GM19035 (cell line): ENCODE results near the gene PTPRM.

Source experiments
- ATAC-seq: cut with Tn5 transposase; IDR thresholded peaks from one replicate; pipeline ENCODE4 v1.9.1; 2021; ENCODE audit not compliant: unreplicated experiment

The PTPRM gene

DNA sequence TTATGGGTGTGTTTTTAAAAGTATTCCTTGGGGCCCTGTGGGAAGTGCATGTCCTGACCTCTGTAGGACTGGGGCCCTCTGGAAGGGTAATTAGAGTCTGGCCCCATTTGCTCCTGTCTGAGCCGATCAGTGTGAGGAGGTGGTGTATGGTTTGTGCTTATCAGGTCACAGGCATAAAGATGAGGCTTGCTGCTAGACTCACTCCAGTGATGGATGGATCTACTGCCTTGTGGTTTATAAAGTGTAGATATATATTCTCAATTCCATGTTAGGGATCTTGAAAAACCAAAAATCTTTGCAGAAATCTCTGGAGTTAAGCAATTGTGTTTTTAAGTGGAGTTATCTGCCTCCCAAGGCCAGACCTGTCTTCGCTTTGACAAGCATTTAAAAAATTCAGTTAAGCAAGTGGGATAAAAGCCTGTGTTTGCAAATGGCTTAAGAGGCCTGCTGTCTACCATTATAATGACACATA is 182.4 kb downstream of the PTPRM start:
- no peak for ATAC-seq

DNA sequence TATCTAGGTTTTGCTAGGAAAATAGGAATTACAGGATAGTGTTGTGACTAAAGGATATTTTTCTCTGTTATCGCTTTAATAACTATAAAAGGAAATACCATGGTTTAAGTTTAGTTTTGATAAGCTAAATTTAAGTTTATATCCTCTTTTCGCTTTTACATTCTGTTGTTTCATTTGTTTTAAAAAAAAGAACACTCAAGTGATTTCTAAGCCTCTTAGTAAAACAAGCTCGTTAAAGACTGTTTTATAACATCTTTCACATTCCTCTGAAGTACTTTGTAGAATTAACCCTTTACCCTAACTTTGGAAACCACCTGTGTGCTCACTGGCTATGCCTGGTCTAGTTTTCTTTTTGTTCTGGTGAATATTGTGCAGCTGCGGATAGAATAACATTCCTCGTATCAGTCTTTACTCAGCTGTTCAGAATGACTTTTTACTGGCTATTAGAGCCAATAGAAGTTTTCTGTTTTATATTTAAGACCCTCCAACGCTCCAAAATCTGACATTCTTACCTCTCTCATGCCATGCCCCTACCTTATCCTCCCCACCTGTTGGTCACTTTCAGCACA is 183.1 kb downstream of the PTPRM start:
- no peak for ATAC-seq

DNA sequence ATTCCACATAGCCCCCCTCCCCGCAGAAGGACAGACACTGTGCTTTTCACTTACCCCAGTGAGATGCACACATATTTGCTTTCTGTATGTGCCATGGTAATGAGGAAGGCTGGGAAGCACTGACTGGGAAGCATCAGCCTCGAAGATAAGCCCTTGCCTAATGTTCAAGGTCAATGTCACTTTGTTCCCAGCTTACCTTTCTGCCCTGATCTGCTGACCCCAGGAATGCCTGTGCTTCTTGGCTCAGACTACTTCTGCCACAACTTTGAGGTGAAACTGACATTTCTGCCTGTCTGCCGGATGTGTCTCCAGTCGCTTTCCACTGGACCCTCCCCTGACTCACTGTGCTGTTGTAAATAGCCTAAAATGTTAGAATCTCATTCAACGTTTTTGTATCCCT is 183.8 kb downstream of the PTPRM start:
- no peak for ATAC-seq

DNA sequence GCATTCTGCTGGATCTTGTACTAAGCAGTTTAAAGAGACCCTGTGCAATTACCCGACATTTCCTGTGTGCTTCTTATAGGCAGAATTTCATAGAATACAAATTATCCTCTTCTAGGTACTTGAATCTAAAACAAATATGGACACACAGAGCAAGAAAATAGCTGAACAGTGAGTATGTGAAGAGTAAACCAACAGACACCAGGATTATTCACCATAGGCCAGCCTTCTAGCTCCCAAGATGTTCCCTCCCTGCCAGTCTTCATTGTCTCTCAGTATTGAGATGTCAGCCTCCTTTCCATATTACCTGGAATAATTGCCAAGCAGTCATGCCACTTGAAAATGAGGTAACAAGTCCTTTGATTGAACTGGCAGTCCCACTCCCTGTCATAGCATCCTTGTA is 187.1 kb downstream of the PTPRM start:
- ATAC-seq, result no peak

DNA sequence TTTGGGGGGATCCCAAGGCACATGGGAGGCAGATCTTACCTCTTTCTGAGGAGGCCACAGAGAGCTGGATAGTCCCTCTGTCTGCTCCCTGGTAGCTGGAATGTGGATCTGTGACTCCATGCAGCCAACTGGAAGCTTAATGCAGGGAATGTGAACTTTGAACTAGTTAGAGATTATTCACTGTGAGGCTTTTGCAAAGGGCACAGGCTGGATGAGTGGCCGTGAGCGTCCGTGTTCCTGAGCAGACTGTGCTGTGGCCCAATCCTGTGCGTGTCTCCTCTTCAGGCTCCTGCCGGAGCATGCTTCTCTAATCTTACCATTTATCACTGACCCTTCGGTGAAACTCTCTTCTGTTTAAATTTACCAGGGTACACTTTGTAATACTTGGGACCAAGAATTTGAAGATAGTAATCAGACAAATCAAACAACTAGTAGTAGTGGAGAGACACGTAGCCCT is 187.6 kb downstream of the PTPRM start:
- ATAC-seq, result no peak

DNA sequence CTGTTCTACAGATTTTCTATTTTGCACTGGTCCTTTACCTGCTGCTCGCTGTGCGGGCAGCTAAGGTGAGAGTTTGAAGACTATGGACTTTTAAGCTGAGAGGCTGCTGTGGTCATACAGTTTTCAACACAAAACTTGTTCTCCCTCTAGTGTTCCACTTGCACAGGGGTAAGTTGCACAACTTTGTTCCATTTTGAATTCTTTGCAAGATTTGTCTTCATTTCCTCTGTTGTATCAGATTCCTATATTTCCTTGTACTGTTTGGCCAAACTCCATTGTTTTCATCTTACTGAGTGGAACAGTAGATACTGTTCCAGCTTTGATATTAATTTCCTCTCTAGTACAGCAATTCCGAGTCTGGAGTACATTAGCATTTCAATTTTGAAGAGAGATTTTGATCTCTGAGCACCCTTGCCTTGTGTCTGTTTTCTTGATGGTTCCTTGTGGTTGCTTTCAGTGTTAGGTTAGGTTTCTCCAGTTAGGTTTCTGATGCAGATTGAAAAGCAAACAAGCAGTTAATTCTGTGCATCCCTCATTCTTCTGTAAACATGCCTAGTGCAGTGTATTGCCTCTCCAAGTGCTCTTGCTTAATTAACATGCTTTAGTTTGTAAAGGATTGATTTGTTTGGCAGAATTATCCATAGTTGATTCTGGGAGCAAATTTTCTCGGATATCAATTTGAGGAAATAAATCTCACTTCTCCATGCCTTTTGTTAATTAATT is 188.8 kb downstream of the PTPRM start:
- ATAC-seq, result no peak

DNA sequence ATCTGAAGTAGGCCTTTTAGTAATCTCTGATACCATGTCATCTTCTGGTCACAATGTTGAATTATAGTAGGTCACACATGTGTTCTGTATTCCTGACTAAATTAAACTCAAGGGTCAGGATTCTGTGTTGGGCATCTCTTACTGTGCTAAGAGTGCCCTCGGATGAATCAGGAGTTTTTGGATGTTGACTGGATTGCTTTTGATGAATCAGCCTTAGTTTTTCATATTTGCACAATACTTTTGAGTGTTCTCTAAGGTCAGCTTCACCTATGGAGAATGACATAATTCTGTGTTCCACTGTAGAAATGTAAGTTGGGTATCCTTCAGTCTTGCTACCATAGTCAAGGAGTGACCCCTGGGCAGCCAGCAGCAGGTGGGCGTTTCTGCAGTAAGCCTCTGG is 190.1 kb downstream of the PTPRM start:
- no peak for ATAC-seq

DNA sequence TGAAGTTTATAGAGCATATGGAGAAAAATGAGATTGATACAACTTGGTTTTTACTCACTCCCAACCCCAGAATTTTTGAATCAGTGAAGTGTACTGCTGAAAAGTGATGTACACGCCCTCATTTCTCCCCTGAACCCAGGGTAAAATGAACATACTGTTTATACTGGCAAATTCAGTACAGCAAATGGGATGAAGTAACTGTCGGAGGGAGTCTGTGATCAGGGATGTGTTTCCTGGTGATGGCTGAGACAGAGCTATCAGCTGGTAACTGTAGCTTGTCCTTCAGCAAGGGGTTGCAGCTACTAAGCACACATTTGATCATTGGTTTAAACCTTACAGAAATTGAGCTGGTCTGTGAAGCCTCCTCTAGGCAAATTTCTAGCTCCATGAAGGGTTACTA is 191.6 kb downstream of the PTPRM start:
- ATAC-seq, result no peak

DNA sequence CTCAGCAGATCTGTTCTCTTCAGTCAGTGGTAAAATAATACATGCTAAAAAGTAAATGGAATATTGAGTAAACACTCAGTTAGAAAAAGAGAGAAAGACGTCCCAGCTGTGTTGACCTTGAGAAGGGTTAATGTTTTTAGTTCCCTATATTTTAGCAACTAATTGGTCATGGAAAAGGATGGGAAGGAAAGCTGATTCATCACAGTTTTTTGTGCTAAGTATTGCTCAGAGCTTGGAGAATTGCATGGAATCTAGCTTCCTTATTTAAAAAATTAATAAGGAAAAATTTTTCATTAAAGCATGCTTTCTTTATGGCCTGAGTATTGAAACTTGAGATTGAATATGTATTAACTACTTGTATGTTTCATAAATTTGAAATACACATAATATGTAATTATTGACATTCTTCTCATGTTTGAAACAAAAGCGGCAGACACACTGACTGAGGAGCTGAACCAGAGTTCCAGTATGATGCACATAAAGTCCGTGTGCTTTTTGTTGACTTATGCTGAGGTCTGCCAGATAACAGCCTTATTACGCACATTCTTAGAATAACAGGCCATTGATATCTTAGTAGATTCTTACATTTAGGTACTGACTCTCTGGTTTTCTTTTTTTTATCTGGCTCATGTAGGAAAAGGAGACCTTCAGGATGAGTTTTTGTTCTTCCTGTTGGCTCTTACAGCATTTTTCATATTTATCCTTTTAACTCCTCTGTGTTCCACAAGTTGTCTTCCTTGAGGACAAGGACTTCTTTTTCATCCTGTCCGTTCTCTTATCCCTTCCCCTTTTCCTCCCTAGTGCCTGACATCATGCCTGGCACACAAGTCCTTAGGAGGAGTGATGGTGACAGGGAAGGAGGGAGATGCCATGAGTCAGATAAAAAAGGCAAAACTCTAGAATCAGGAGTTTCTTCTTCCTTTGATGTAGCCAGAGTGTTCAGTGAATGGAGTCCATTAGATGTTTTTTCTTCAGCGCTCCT is 194.1 kb downstream of the PTPRM start:
- ATAC-seq, result no peak

DNA sequence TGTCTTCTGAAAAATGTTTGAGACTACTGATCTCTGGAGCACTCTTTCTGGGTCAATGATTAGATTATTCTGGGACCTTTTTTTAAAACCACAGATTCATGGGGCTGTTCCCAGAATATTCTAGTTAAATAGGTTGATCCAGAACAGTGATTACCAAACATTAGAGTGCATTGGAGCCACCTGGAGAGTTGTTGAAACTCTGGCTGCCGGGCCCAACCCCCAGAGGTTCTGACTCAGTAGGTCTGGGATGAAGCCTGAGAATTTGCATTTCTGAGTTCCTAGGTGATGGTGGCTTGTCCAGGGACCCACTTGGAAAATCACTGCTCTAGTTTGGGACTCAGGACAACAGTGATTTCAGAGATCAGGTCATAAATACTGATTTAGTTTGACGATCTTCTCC is 197.3 kb downstream of the PTPRM start:
- no peak for ATAC-seq

DNA sequence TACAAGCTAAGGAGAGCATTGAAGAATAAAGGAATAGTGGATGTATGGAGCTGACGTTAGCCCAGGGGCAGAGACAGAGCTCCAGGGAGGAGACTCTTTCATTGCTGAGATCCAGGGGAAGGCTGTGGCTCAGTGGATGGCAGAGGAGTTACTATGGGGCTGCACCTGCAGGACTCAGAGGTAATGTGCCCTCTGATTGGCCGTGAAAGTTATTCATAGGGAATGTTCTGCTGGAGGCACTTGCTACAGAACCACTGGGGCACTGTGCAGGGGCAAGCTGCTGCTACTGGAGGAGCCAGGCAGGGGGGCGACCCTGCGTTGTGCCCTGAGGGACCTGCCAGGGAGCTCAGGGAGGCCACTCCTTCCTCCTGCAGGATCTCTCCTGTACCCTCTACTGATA is 199.2 kb downstream of the PTPRM start:
- ATAC-seq, result no peak

DNA sequence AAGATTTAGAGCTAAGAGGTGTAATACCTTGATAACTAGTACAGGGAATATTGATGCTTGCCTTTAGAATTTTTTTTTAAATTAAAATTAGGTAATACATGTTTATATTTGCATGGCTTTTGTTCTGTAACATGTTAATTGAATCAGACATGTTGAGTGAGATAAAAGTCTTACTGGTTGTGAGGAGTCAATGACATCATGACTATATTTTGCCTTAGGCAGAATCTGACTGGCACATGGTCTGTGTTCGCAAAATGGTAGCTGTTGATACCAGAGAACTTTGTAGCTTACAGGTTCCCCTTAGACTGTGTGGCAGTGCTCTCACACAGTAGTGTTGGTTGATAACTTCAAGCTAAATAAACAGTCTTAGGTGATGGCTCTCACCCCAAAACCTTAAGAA is 199.7 kb downstream of the PTPRM start:
- ATAC-seq, result no peak

DNA sequence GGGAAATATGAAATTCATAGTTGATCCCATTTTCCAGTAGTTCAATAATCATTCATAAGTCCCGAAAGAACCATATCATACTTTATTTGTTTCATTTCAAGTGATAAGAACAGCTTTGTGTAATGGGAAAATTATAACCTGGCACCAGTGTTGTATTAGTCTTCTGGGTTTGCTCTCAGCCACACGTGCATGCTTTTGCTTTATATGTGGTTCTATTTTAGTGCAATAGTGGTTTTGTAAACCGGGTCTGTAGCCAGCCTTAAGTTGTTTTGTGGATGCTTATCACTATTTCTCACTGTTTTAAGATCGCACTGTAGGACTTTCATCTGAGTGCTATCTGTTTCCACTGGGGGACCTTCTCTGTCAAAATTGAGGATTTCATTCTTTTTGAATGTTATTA is 203.8 kb downstream of the PTPRM start:
- ATAC-seq, result no peak

DNA sequence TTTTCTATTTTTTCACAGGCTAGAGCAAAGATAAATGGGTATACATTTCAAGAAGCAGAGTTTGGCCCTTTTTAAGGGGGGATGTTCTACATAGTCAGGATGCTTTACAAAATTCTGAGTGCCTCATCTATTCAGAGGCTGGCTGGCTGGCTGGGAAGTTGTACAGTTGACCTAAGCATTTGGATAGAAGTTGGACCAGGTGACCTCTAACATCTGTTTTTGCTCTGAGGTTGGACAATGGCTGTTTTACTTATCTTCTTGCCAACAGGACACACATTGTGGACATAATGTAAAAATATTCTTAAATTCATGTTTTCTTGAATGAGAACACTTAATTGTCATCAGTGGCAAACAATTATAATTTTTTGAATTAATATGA is 205.4 kb downstream of the PTPRM start:
- ATAC-seq, result no peak

DNA sequence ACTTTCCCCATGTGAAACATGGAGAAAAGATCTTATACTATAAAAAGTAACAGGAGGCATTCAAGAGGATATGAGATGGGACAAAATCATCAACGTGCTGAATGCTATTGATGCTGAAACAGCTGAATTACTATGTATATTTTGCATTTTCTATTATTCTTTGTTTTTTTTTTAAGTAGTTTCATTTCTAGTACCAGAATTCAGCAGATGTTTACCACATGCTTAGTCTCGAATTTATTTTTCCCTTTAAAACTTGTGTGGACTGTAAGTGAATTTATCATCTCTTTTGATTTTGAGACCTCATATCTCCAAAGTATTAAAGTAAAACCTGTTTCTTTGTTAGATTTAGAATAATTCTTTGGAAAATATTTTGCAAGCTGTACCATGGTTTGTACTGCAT is 205.8 kb downstream of the PTPRM start:
- ATAC-seq, result no peak

DNA sequence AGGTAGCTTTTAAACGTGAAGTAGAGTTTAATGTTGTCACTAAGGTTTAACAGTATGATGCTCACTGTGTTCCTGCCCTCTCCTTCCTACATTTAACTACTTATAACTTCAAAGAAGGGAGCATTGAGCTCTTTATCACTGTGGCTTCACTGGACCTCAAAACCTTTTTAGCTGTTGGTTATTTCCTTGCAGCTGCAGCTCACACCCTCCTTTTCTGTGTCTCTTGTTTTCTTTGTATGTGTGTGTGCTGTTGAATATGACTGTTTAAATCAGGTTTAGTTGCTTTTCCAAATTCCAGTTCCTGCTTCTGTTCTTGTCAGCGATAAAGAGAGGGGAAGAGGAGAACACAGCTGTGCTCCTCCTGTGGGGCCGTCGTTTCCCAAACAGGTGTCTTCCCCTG is 208.0 kb downstream of the PTPRM start:
- ATAC-seq, result no peak

DNA sequence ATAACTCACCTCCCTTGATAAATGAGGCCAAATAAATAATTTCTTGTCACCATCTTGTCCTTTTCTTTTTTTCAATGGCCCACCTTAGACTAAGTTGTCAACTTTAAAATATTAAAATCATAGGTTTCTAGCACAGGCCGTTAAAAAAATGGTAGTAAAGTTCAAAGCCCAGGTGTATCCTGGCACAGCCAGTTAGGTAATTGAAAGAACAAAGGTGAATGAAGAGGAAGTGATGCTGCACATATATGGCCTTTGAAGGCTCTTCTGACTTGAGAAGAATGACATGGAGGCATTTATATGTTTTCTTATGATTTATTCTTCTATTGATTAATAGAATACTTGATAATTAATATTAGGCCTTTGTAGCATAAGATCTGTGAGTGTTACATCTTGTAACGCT is 208.7 kb downstream of the PTPRM start:
- ATAC-seq, result no peak

DNA sequence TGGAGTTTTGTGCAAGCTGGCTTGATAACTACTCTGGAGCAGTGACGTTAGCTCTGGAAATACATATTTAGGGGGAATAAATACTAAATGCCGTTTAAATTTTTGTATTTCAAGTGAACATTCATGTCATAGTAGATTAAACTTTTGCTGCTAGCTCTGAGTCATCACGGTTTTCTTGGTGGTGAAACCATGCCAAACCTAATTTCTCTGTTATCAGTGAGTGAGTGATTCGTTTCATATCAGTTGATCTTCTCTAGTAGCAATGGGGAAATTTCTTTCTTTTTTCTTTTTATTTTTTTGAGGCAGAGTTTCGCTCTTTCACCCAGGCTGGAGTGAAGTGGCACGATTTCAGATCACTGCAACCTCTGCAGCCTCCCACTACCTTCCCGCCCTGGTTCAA is 211.1 kb downstream of the PTPRM start:
- ATAC-seq, result no peak

DNA sequence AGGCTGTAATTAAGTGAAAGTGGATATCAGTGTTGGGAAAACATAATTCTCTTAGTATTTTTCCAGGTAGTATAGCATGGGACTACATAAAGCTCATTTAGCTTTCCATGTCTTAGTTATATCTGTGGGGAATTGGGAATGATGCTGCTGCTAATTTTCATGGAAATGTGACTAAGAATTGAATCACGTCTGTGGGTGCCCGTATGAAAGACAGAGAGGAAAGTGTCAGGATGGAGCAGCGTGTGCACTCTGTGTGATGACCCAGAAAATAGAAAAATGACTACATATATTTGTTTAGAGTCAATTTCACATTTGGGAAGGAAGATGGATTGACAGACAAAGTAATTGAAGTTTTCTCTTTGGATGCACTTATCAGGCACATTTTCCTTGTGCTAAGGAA is 212.1 kb downstream of the PTPRM start:
- no peak for ATAC-seq

DNA sequence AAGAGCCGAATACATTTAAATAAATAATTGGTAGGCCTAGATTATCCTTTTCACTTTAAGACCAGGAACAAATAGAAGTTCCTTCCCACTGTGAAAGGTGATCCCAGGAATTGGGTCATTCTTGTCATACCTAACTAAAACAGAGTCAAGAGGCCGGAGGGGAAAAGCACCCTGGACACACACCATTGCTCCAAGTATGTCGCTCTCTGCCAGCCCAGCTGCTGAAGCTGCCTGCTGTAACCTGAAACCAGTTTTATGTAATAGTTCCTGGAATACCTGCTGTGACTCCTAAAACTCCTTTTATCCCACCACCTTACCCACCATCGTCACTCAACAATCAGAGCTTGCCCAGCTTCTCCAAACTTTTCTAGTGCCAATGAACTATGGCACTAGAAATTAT is 217.1 kb downstream of the PTPRM start:
- no peak for ATAC-seq

DNA sequence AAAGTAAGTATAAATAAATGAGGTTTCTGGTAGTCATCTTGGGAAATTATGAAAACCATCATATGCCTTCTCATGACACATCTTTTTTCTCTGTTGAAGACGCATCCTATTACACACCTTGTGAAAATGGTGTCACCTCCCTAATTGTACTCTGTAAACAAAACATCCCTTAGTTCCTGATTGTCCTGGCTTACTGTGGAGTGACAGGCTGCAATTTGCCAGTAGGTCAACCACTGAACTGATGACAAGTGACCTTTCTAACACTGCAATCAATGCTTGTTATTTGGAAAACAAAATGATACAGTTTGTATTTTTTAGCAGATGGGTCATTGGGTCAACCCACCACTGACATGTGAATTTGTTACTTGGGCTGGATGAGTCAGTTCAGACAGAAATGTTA is 219.5 kb downstream of the PTPRM start:
- ATAC-seq, result no peak

DNA sequence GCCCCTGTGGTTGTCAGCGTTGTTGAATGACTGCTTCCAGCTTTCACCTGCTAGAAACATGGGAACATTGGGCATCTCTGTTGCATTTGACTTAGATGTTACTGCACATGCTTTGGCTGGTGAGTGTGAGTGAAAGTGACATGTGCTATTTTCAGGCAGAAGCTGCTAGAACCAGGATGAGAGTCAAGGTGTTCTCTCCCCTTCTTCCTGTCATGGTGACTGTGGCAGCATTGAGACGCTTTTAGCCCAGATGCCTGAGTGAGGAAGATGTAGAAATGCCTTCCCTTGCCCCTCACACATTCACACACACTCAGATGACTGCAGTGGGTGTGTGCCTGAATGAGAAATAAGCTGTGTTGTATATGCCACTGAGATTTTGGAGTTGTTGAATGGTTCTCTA is 220.2 kb downstream of the PTPRM start:
- ATAC-seq, result no peak
